Spinal cord (tissue), 10 donors: Measurements from ENCODE around the gene CDCA5. TPM values are rescaled to one million over a fixed set of nuclear protein-coding genes. Genes with fewer than 3 reads are reported as not detected.

ENCODE experiments used
- DNase-seq, 6 donors: peaks; one replicate each; pipeline versions ENCODE4 v3.0.0 to v3.0.0-alpha.2; 2013 to 2015; ENCODE audit warnings: low spot score in 6 of 6, low read depth in 4 of 6
- H3K27ac ChIP-seq: one replicate; pipeline ENCODE4 v1.5.1; 2013; ENCODE audit warnings: low read depth, low read length, control low read depth
- H3K27me3 ChIP-seq: one replicate; pipeline ENCODE4 v1.6.1; 2013; ENCODE audit warnings: low read length; ENCODE audit not compliant: control insufficient read depth, insufficient read depth
- H3K36me3 ChIP-seq: one replicate; pipeline ENCODE4 v1.6.1; 2013; ENCODE audit warnings: low read length; ENCODE audit not compliant: control insufficient read depth, insufficient read depth
- H3K4me1 ChIP-seq: one replicate; pipeline ENCODE4 v1.6.1; 2013; ENCODE audit warnings: low read length; ENCODE audit not compliant: control insufficient read depth, insufficient read depth
- H3K4me3 ChIP-seq: one replicate; pipeline ENCODE4 v1.5.1; 2013; ENCODE audit warnings: low read depth, low read length, control low read depth
- H3K9me3 ChIP-seq: one replicate; pipeline ENCODE4 v1.6.1; 2013; ENCODE audit warnings: low read length; ENCODE audit not compliant: control insufficient read depth, insufficient read depth
- WGBS: methylation state at CpG from one replicate; pipeline ENCODE4 v1.1.5; 2013; ENCODE audit warnings: missing lambda C conversion rate; ENCODE audit not compliant: insufficient coverage; 5-methylcytosine and 5-hydroxymethylcytosine counted together
- polyA plus RNA-seq, 2 donors: library from polyadenylated mRNA; unstranded; fragments of 120-200 nt; gene quantifications; one replicate each; pipeline ENCODE4 v1.2.1, GENCODE V29; 2013; ENCODE audit not compliant: insufficient read length in 2 of 2
- total RNA-seq, 2 donors: library from RNA; depleted of rRNA in 1 of 2; stranded (reverse); fragments of 120-200 nt in 1 of 2; fragments of >200 nt in 1 of 2; gene quantifications; one replicate each; pipeline versions ENCODE4 v1.2.3 to v1.2.4, GENCODE V29; 2013 to 2014
- donor health status: healthy.

CDCA5 gene
- total and polyA plus RNA-seq, 4 donors, result 5.4 to 15.0 (median 11.4) TPM

GRCh38 chr11:65077451-65077850 lies 6.4 kb downstream of the CDCA5 start:
- Histone ChIP-seq H3K27ac (no peak overlapping the region), H3K9me3 (no peaks in the 10 kb centered on the region), H3K36me3 (peaks cover 14% of the 10 kb centered on the region), H3K27me3 (no peaks in the 10 kb centered on the region), H3K4me1 (peaks cover 2% of the 10 kb centered on the region), H3K4me3 (no peak overlapping the region)
- WGBS, result 83% methylated on average over 4 of the region's 4 CpGs
- no peak for DNase-seq

- no CpG with 5 or more reads among the region's 1 CpG for WGBS
- Histone ChIP-seq H3K9me3 (no peaks in the 10 kb centered on the region), H3K36me3 (peaks cover 1% of the 10 kb centered on the region), H3K27me3 (no peaks in the 10 kb centered on the region), H3K4me1 (no peaks in the 10 kb centered on the region), H3K27ac (no peak overlapping the region), H3K4me3 (no peak overlapping the region)
- DNase-seq, result no peak
Measured at GRCh38 chr11:65072631-65072966, 11.2 kb downstream of the CDCA5 start.

- Histone ChIP-seq H3K36me3 (no peaks in the 10 kb centered on the region), H3K9me3 (no peaks in the 10 kb centered on the region), H3K27ac (no peak overlapping the region), H3K4me1 (no peaks in the 10 kb centered on the region), H3K27me3 (no peaks in the 10 kb centered on the region), H3K4me3 (no peak overlapping the region)
- 71% methylated on average over 3 of the region's 4 CpGs for WGBS
- DNase-seq, result no peak
Measured at GRCh38 chr11:65071907-65072630, 11.8 kb downstream of the CDCA5 start.

GRCh38 chr11:65069217-65069616 lies 14.6 kb downstream of the CDCA5 start:
- WGBS, result 82% methylated on average over 3 of the region's 9 CpGs
- H3K27me3 ChIP-seq, result no peaks in the 10 kb centered on the region

GRCh38 chr11:65067446-65067845 lies 16.4 kb downstream of the CDCA5 start:
- DNase-seq, result no peak
- no peaks in the 10 kb centered on the region for H3K4me1 ChIP-seq
- H3K27me3 ChIP-seq, result no peaks in the 10 kb centered on the region
- 71% methylated on average over 8 of the region's 10 CpGs for WGBS
- H3K9me3 ChIP-seq, result no peaks in the 10 kb centered on the region
- H3K27ac ChIP-seq, result no peak overlapping the region
- no peak overlapping the region for H3K4me3 ChIP-seq
- H3K36me3 ChIP-seq, result no peaks in the 10 kb centered on the region

More at GRCh38 chr11:65069217-65069616, 14.6 kb downstream of the CDCA5 start:
- Histone ChIP-seq H3K9me3 (no peaks in the 10 kb centered on the region), H3K36me3 (no peaks in the 10 kb centered on the region), H3K27ac (no peak overlapping the region), H3K4me1 (no peaks in the 10 kb centered on the region), H3K4me3 (no peak overlapping the region)
- DNase-seq, result no peak

GRCh38 chr11:65066805-65067291 lies 17.0 kb downstream of the CDCA5 start:
- Histone ChIP-seq H3K4me1 (no peaks in the 10 kb centered on the region), H3K27ac (no peak overlapping the region), H3K4me3 (no peak overlapping the region), H3K9me3 (no peaks in the 10 kb centered on the region), H3K36me3 (no peaks in the 10 kb centered on the region), H3K27me3 (no peaks in the 10 kb centered on the region)
- peak in 1 of 6 donors; percentile 23 for DNase-seq
- 38% methylated on average over 3 of the region's 4 CpGs for WGBS

GRCh38 chr11:65066315-65066714 lies 17.5 kb downstream of the CDCA5 start:
- Histone ChIP-seq H3K27ac (no peak overlapping the region), H3K9me3 (no peaks in the 10 kb centered on the region), H3K4me3 (no peak overlapping the region), H3K4me1 (no peaks in the 10 kb centered on the region), H3K36me3 (no peaks in the 10 kb centered on the region), H3K27me3 (no peaks in the 10 kb centered on the region)
- DNase-seq, result no peak
- WGBS, result 69% methylated on average over 11 of the region's 11 CpGs

- Histone ChIP-seq H3K9me3 (no peaks in the 10 kb centered on the region), H3K4me3 (no peak overlapping the region), H3K36me3 (no peaks in the 10 kb centered on the region), H3K4me1 (no peaks in the 10 kb centered on the region), H3K27ac (no peak overlapping the region), H3K27me3 (no peaks in the 10 kb centered on the region)
- WGBS, result 82% methylated on average over 7 of the region's 7 CpGs
- DNase-seq, result no peak
Measured at GRCh38 chr11:65065851-65066250, 18.0 kb downstream of the CDCA5 start.

GRCh38 chr11:65064847-65065240 lies 19.0 kb downstream of the CDCA5 start:
- no peak overlapping the region for H3K4me3 ChIP-seq
- WGBS, result no CpG with 5 or more reads among the region's 4 CpGs
- H3K27ac ChIP-seq, result no peak overlapping the region

GRCh38 chr11:65063532-65063931 lies 20.3 kb downstream of the CDCA5 start:
- H3K36me3 ChIP-seq, result no peaks in the 10 kb centered on the region
- no peaks in the 10 kb centered on the region for H3K27me3 ChIP-seq
- no peak for DNase-seq
- H3K4me3 ChIP-seq, result no peak overlapping the region
- H3K9me3 ChIP-seq, result no peaks in the 10 kb centered on the region
- no peak overlapping the region for H3K27ac ChIP-seq
- no peaks in the 10 kb centered on the region for H3K4me1 ChIP-seq
- 83% methylated on average over 3 of the region's 3 CpGs for WGBS

More at GRCh38 chr11:65064847-65065240, 19.0 kb downstream of the CDCA5 start:
- H3K27me3 ChIP-seq, result no peaks in the 10 kb centered on the region
- no peaks in the 10 kb centered on the region for H3K4me1 ChIP-seq
- no peak for DNase-seq
- H3K9me3 ChIP-seq, result no peaks in the 10 kb centered on the region
- no peaks in the 10 kb centered on the region for H3K36me3 ChIP-seq
